Measurements from ENCODE around the gene NSD1. TPM values are rescaled to one million over a fixed set of nuclear protein-coding genes. Genes with fewer than 3 reads are reported as not detected.

Gene NSD1
- total and polyA plus RNA-seq, 7 donors = 6.0 to 56.2 (median 38.5) TPM

- 47 to 91% (median 50%) methylated on average over 1 of the region's 1 CpG for WGBS, 3 donors
- intact Hi-C loops (cut with DNase I) = no loop called here
- Histone ChIP-seq H3K4me1 (peaks cover 39% of the 10 kb centered on the region), H3K36me3 (ENCODE audit: insufficient read depth in 1 of 2, low read depth in 1 of 2) (peaks cover 0 to 16% of the 10 kb centered on the region in 2 donors), H3K9me3 (no peaks in the 10 kb centered on the region), H3K27me3 (ENCODE audit: insufficient read depth in 3 of 3, low read length in 2 of 3) (no peaks in the 10 kb centered on the region), H3K4me3 (no peak overlapping the region), H3K27ac (peak overlapping the region; percentile 31)
- peak; percentile 57 to 78 (median 69) for ATAC-seq
- no peak for DNase-seq
- TF ChIP-seq CTCF (IDR thresholded peaks at IDR 0.05) = no peak
Measured at GRCh38 chr5:177232761-177233160, 99.2 kb downstream of the NSD1 start.

GRCh38 chr5:177233206-177233605, 99.6 kb downstream of the NSD1 start:
- TF ChIP-seq CTCF (IDR thresholded peaks at IDR 0.05) = no peak
- intact Hi-C loops (cut with DNase I) = no loop called here
- H3K4me1 ChIP-seq = peaks cover 35% of the 10 kb centered on the region
- DNase-seq (no peak), ATAC-seq (peak; percentile 42 to 87 (median 78))
- no peaks in the 10 kb centered on the region for H3K9me3 ChIP-seq
- no peaks in the 10 kb centered on the region for H3K27me3 ChIP-seq (ENCODE audit: insufficient read depth in 3 of 3, low read length in 2 of 3)
- WGBS, 3 donors = 18 to 44% (median 33%) methylated on average over 4 of the region's 4 CpGs
- H3K27ac ChIP-seq = peak overlapping the region; percentile 31
- no peak overlapping the region for H3K4me3 ChIP-seq
- H3K36me3 ChIP-seq (ENCODE audit: insufficient read depth in 1 of 2, low read depth in 1 of 2) = peaks cover 0 to 20% of the 10 kb centered on the region in 2 donors

GRCh38 chr5:177233802-177234201, 100.2 kb downstream of the NSD1 start:
- TF ChIP-seq CTCF (IDR thresholded peaks at IDR 0.05) = no peak
- no peak for DNase-seq
- peak in 3 of 4 donors; percentile 49 to 55 (median 52) for ATAC-seq
- H3K9me3 ChIP-seq = no peaks in the 10 kb centered on the region
- H3K4me3 ChIP-seq = no peak overlapping the region
- peak overlapping the region; percentile 31 for H3K27ac ChIP-seq
- no peaks in the 10 kb centered on the region for H3K27me3 ChIP-seq (ENCODE audit: insufficient read depth in 3 of 3, low read length in 2 of 3)
- intact Hi-C loops (cut with DNase I) = no loop called here
- H3K36me3 ChIP-seq (ENCODE audit: insufficient read depth in 1 of 2, low read depth in 1 of 2) = peaks cover 0 to 26% of the 10 kb centered on the region in 2 donors
- peaks cover 35% of the 10 kb centered on the region for H3K4me1 ChIP-seq

- WGBS, 3 donors = 80 to 83% (median 82%) methylated on average over 2 of the region's 2 CpGs
- ATAC-seq = no peak
- no peak for TF ChIP-seq CTCF (IDR thresholded peaks at IDR 0.05)
Measured at GRCh38 chr5:177234841-177235240, 101.3 kb downstream of the NSD1 start.

GRCh38 chr5:177241768-177242167, 108.2 kb downstream of the NSD1 start:
- DNase-seq = no peak

More at GRCh38 chr5:177234841-177235240, 101.3 kb downstream of the NSD1 start:
- peaks cover 35% of the 10 kb centered on the region for H3K4me1 ChIP-seq
- no peak overlapping the region for H3K4me3 ChIP-seq
- intact Hi-C loops (cut with DNase I) = loop anchor here in 1 of 2 donors (5.0 kb wide), 1 partner anchor 123 kb away; no protein-coding TSS in a partner anchor
- peaks cover 0 to 37% of the 10 kb centered on the region in 2 donors for H3K36me3 ChIP-seq (ENCODE audit: insufficient read depth in 1 of 2, low read depth in 1 of 2)
- H3K27ac ChIP-seq = no peak overlapping the region
- H3K9me3 ChIP-seq = no peaks in the 10 kb centered on the region
- no peaks in the 10 kb centered on the region for H3K27me3 ChIP-seq (ENCODE audit: insufficient read depth in 3 of 3, low read length in 2 of 3)
- no peak for DNase-seq

More at GRCh38 chr5:177241768-177242167, 108.2 kb downstream of the NSD1 start:
- Histone ChIP-seq H3K4me1 (no peaks in the 10 kb centered on the region), H3K9me3 (no peaks in the 10 kb centered on the region), H3K36me3 (ENCODE audit: insufficient read depth in 1 of 2, low read depth in 1 of 2) (peaks cover 4 to 92% of the 10 kb centered on the region in 2 donors), H3K4me3 (no peak overlapping the region), H3K27ac (no peak overlapping the region), H3K27me3 (ENCODE audit: insufficient read depth in 3 of 3, low read length in 2 of 3) (no peaks in the 10 kb centered on the region)
- no peak for ATAC-seq
- no peak for TF ChIP-seq CTCF (IDR thresholded peaks at IDR 0.05)
- intact Hi-C loops (cut with DNase I) = no loop called here
